ENCODE results near the gene MAD1L1. TPM values are rescaled to one million over a fixed set of nuclear protein-coding genes. Genes with fewer than 3 reads are reported as not detected.
"Not testable (repeated sequence)": the region's sequence is repeated elsewhere in the genome, so short reads cannot be mapped to it uniquely, and the experiment has no call there.

The MAD1L1 gene
- total and polyA plus RNA-seq, 4 donors, result 43.0 to 54.9 (median 49.9) TPM

DNA sequence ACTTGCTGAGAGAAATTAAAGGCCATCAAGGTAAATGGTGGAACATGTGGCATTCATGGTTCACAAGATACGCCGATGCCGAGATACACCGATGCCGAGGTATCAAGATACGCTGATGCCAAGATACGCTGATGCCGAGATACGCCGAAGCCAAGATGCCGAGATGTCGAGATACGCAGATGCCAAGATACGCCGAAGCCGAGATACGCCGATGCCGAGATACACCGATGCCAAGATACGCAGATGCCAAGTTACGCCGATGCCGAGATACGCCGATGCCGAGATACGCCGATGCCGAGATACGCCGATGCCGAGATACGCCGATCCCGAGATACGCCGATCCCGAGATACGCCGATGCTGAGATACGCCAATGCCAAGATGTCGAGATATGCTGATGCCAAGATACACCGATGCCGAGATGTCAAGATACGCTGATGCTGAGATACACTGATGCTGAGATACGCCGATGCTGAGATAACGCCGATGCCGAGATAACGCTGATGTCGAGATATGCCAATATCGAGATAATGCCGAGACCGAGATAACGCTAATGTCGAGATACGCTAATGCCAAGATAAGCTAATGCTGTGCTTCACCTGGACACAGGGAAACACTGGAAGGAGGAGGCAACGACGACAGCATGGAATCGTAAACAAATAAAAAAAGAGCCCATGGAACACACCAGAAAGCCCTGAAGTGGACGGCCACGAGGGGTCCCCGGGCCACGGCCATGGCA is 172.6 kb downstream of the MAD1L1 start:
- DNase-seq, result no peak
- TF ChIP-seq, protein P1, sequence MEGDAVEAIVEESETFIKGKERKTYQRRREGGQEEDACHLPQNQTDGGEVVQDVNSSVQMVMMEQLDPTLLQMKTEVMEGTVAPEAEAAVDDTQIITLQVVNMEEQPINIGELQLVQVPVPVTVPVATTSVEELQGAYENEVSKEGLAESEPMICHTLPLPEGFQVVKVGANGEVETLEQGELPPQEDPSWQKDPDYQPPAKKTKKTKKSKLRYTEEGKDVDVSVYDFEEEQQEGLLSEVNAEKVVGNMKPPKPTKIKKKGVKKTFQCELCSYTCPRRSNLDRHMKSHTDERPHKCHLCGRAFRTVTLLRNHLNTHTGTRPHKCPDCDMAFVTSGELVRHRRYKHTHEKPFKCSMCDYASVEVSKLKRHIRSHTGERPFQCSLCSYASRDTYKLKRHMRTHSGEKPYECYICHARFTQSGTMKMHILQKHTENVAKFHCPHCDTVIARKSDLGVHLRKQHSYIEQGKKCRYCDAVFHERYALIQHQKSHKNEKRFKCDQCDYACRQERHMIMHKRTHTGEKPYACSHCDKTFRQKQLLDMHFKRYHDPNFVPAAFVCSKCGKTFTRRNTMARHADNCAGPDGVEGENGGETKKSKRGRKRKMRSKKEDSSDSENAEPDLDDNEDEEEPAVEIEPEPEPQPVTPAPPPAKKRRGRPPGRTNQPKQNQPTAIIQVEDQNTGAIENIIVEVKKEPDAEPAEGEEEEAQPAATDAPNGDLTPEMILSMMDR (IDR thresholded peaks at IDR 0.05; ENCODE audit: control extremely low read depth, extremely low read depth), result no peak
- no peak overlapping the region for H3K27ac ChIP-seq (ENCODE audit: low read depth in 1 of 2, low read length in 1 of 2)
- peaks cover 0 to 10% (median 6%) of the 10 kb centered on the region in 4 donors for H3K9me3 ChIP-seq (ENCODE audit: control insufficient read depth in 4 of 4, insufficient read depth in 3 of 4, low read length in 3 of 4)
- H3K9ac ChIP-seq (ENCODE audit: insufficient read depth in 1 of 2, low read length in 2 of 2), result no peak overlapping the region
- no peak overlapping the region for H3K4me3 ChIP-seq
- H3K4me1 ChIP-seq (ENCODE audit: control insufficient read depth in 5 of 5, insufficient read depth in 5 of 5, low read length in 5 of 5), result peaks cover 0 to 8% (median 4%) of the 10 kb centered on the region in 5 donors
- ATAC-seq (ENCODE audit: insufficient read depth, low FRiP score), result no peak
- H3K36me3 ChIP-seq (ENCODE audit: control insufficient read depth in 4 of 4, insufficient read depth in 4 of 4, low read length in 4 of 4), result peaks cover 0 to 7% (median 2%) of the 10 kb centered on the region in 4 donors
- no peaks in the 10 kb centered on the region for H3K27me3 ChIP-seq (ENCODE audit: control insufficient read depth in 3 of 3, insufficient read depth in 3 of 3, low read length in 2 of 3)
- 95 to 97% methylated on average over 66 of the region's 66 CpGs for WGBS, 2 donors

DNA sequence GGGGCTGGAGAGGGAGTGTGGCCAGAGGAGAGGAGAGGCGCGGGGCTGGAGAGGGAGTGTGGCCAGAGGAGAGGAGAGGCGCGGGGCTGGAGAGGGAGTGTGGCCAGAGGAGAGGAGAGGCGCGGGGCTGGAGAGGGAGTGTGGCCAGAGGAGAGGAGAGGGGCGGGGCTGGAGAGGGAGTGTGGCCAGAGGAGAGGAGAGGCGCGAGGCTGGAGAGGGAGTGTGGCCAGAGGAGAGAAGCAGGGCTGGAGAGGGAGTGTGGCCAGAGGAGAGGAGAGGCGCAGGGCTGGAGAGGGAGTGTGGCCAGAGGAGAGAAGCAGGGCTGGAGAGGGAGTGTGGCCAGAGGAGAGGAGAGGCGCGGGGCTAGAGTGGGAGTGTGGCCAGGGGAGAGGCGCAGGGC is 174.5 kb downstream of the MAD1L1 start:
- not testable (repeated sequence) for ATAC-seq (ENCODE audit: insufficient read depth, low FRiP score); H3K4me1 ChIP-seq (ENCODE audit: control insufficient read depth in 5 of 5, insufficient read depth in 5 of 5, low read length in 5 of 5); H3K27me3 ChIP-seq (ENCODE audit: control insufficient read depth in 3 of 3, insufficient read depth in 3 of 3, low read length in 2 of 3); H3K9ac ChIP-seq (ENCODE audit: insufficient read depth in 1 of 2, low read length in 2 of 2); H3K27ac ChIP-seq (ENCODE audit: low read depth in 1 of 2, low read length in 1 of 2); H3K36me3 ChIP-seq (ENCODE audit: control insufficient read depth in 4 of 4, insufficient read depth in 4 of 4, low read length in 4 of 4); H3K4me3 ChIP-seq
- peaks cover 0 to 10% (median 6%) of the 10 kb centered on the region in 4 donors for H3K9me3 ChIP-seq (ENCODE audit: control insufficient read depth in 4 of 4, insufficient read depth in 3 of 4, low read length in 3 of 4)
- WGBS, 2 donors, result 54 to 79% methylated on average over 6 to 11 of the region's 13 CpGs
- peak in 1 of 3 donors; percentile 70 for DNase-seq

DNA sequence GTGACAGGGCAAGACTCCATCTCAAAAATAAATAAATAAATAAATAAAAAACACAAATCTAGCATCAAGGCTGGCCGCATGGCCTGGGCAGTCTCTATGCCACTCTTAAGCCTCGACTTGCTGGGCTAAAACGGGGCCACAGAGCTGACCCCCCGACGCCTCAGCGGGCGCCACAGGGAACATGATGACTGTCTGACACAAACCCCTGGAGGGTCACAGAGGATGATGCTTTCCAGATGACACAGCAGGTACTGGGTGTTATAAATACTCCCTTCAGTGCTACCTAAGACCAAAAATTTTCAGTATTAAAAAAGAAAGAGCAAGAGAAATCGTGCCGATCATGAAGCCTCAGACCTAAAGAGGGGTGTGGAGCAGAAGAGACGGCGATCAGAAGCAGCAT is 176.8 kb downstream of the MAD1L1 start:
- ATAC-seq (ENCODE audit: insufficient read depth, low FRiP score), result no peak
- WGBS, 2 donors, result 95 to 98% methylated on average over 11 of the region's 11 CpGs
- no peak overlapping the region for H3K9ac ChIP-seq (ENCODE audit: insufficient read depth in 1 of 2, low read length in 2 of 2)

DNA sequence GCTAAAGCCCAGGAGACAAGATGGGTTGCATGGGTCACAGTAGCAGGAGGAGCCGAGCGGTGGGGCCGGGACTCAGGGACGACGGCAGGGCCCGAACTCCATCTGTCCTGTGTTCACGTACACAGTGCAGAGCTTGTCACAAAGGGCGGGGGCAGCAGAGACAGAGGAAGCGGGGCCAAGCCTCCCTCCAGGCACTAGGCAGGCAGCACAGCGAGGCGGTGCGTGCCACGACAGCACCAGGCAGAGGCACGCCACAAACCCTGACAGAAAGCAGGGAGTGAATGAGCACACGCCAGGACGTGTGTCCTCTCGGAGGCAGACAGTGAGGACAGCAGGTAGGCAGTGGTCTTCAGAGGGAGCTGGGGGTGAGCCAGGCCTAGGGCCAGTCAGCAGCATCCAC is 177.8 kb downstream of the MAD1L1 start:
- H3K4me3 ChIP-seq, result no peak overlapping the region
- DNase-seq (no peak), ATAC-seq (ENCODE audit: insufficient read depth, low FRiP score) (no peak)
- TF ChIP-seq, protein P1 (IDR thresholded peaks at IDR 0.05; ENCODE audit: control extremely low read depth, extremely low read depth), result no peak
- no peak overlapping the region for H3K9ac ChIP-seq (ENCODE audit: insufficient read depth in 1 of 2, low read length in 2 of 2)
- H3K4me1 ChIP-seq (ENCODE audit: control insufficient read depth in 5 of 5, insufficient read depth in 5 of 5, low read length in 5 of 5), result peaks cover 0 to 3% (median 0%) of the 10 kb centered on the region in 5 donors
- H3K27ac ChIP-seq (ENCODE audit: low read depth in 1 of 2, low read length in 1 of 2), result no peak overlapping the region
- peaks cover 0 to 5% (median 1%) of the 10 kb centered on the region in 4 donors for H3K36me3 ChIP-seq (ENCODE audit: control insufficient read depth in 4 of 4, insufficient read depth in 4 of 4, low read length in 4 of 4)
- 94 to 96% methylated on average over 17 of the region's 17 CpGs for WGBS, 2 donors
- H3K27me3 ChIP-seq (ENCODE audit: control insufficient read depth in 3 of 3, insufficient read depth in 3 of 3, low read length in 2 of 3), result no peaks in the 10 kb centered on the region
- H3K9me3 ChIP-seq (ENCODE audit: control insufficient read depth in 4 of 4, insufficient read depth in 3 of 4, low read length in 3 of 4), result peaks cover 0 to 4% (median 2%) of the 10 kb centered on the region in 4 donors

More for the DNA sequence above, 176.8 kb downstream of the MAD1L1 start:
- H3K27ac ChIP-seq (ENCODE audit: low read depth in 1 of 2, low read length in 1 of 2), result no peak overlapping the region
- H3K36me3 ChIP-seq (ENCODE audit: control insufficient read depth in 4 of 4, insufficient read depth in 4 of 4, low read length in 4 of 4), result peaks cover 0 to 7% (median 1%) of the 10 kb centered on the region in 4 donors
- H3K4me1 ChIP-seq (ENCODE audit: control insufficient read depth in 5 of 5, insufficient read depth in 5 of 5, low read length in 5 of 5), result peaks cover 0 to 2% (median 0%) of the 10 kb centered on the region in 5 donors
- no peak overlapping the region for H3K4me3 ChIP-seq
- no peaks in the 10 kb centered on the region for H3K27me3 ChIP-seq (ENCODE audit: control insufficient read depth in 3 of 3, insufficient read depth in 3 of 3, low read length in 2 of 3)
- H3K9me3 ChIP-seq (ENCODE audit: control insufficient read depth in 4 of 4, insufficient read depth in 3 of 4, low read length in 3 of 4), result peaks cover 0 to 10% (median 6%) of the 10 kb centered on the region in 4 donors
- DNase-seq, result no peak
- TF ChIP-seq, protein P1 (IDR thresholded peaks at IDR 0.05; ENCODE audit: control extremely low read depth, extremely low read depth), result no peak
